GOT3 (cell line): ENCODE data around the gene IQCN.

Experiments used
- DNase-seq: peaks from one replicate; lab custom pipeline; 2025; ENCODE audit warnings: mixed read lengths; lab: John Stamatoyannopoulos, UW

The IQCN gene

DNA sequence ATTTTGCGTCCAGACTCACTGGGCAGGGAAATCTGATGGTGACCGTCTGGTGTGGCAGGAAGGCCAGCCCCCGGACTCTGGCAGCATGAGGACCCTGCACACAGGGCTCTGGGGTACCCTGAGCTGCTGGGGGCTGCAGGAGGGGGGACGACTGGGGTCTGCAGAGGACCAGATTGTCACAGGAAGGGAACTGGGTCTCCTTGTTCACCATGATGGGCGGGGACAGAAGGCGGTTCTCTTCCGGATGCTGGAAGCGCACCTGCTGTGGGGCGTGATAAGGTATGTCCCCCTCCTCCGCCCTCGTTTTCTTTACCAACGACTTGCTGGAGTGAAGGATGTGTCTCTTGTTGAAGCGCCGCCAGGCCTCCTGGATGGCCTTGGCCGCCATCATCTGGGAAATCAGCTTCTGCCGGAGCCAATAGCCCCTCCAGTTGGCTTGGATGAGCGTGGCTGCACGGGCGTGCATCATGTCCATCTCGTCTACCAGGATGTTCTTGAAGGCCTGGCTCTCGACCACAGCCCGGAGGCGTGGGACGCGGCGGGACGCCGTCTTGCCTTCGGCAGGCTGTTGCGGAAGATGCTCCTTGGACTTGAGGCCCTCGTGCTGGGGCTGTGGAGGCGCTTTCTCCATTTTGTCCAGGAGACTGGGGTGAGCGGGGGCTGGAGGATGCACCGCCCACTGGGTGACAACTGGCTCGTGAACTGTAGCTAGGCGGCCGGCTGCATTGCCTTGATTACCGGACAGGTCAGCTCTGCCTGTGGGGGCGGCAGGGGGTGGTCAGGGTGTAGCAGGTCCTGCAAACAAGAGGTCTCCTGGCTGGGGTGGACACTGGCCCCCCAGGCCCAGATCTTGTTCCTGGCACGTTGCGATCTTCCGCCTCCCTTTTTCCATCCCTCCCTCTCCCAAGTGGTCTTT lies 7.2 kb downstream of the IQCN start:
- no peak for DNase-seq

GRCh38 chr19:18265582-18265981 lies 8.7 kb downstream of the IQCN start:
- no peak for DNase-seq

DNA sequence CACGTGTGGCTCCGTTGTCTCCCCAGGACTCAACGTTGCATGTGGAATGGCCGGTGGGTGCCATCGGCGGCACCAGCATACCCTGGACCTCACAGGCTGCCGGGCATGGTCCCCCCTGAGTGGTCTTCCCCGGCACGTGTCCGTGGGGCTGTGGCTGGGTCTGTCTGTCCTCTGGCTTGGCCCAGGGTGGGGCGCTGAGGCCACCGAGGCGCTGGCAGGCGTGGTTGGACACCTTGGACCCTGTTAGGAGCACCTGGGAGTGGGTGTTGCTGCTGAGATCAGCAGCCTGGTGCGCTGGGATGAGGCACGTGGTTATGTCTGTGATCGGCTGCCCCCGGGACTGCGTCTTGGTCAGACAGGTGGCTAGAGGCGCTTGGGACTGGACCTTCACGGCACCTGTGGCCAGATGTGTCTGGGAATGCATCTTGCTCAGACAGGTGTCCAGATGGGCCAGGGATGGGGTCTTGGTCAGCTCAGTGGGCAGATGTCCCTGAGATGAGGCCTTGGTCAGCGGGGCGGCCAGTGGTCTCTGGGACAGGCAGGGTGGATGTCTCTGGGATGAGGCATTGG lies 9.2 kb downstream of the IQCN start:
- DNase-seq: no peak

DNA sequence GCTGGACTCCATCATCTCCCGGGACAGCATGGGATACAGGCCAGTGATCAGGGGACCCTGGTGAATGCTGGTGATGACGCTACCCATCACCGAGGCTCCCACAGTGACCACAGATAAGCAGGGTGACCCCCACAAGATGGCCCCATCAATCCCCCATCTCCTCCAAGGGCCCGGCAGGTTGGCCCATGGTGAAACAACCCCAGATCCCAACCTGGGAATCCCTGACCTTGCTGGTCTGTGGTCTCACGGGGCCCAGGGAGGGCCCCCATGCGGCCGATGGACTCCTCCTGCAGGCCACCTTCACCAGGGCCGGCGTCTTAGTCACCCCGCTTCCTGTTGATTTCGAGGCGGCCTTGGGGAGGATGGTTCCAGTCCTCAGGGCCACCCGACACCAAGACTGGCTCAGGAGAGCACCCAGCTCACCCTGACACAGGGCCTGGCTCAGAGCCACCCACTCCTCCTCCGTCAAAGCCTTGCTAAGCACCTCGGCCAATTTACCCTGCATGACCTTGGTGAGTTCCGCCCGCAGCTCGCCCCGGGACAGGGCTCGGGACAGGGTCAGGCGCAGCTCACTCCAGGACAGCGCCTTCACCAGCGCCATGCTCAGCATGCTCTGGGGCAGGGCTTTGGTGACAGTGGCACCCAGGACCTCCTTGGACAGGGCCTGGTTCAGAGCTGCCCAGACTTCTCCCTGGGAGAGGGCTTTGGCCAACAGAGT lies 10.0 kb downstream of the IQCN start:
- no peak for DNase-seq

DNA sequence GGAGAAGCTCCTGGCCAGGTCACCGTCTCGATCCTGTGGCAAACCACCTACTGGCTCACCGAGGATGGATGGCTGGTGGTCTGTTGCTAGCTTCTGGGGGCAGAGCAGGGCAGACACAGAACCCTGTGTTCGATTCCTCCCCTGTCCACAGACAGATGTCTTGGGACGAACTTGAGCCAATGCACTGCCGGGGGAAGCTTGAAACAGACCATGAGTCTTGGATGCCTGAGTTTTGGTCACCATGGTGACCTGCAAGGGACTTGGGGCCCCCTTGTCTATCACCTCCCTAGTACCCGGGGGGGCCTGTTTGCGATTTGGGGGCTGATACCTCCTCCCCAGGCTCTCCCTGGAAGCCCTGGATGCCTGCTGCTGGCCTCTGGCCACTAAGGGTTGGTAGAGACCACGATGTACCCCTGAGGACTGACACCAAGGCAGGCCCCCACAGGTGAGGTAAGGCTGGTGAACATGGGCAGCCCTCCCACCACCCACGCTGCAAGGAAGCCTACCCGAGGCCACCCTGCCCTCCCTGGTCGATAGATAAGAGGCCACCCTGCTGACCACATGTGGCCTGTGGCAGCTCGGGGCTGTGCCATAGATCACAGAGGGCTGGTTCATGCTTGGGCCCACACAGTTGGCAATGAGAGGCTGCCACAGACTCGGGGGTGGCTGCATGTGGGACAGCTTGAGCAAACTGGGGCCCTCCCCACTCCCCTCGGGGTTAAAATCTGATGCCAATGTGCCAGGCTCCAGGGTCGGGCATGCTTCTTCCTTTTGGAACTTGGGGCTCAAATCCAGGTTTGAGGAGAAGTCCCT lies 10.7 kb downstream of the IQCN start:
- DNase-seq: no peak

- no peak for DNase-seq
These were observed 11.3 kb downstream of the IQCN start for GRCh38 chr19:18262917-18263316.

GRCh38 chr19:18262144-18262543 lies 12.1 kb downstream of the IQCN start:
- DNase-seq: no peak

- no peak for DNase-seq
These were observed 12.8 kb downstream of the IQCN start for GRCh38 chr19:18261474-18261873.

GRCh38 chr19:18259893-18260292 lies 14.4 kb downstream of the IQCN start:
- DNase-seq: no peak

DNA sequence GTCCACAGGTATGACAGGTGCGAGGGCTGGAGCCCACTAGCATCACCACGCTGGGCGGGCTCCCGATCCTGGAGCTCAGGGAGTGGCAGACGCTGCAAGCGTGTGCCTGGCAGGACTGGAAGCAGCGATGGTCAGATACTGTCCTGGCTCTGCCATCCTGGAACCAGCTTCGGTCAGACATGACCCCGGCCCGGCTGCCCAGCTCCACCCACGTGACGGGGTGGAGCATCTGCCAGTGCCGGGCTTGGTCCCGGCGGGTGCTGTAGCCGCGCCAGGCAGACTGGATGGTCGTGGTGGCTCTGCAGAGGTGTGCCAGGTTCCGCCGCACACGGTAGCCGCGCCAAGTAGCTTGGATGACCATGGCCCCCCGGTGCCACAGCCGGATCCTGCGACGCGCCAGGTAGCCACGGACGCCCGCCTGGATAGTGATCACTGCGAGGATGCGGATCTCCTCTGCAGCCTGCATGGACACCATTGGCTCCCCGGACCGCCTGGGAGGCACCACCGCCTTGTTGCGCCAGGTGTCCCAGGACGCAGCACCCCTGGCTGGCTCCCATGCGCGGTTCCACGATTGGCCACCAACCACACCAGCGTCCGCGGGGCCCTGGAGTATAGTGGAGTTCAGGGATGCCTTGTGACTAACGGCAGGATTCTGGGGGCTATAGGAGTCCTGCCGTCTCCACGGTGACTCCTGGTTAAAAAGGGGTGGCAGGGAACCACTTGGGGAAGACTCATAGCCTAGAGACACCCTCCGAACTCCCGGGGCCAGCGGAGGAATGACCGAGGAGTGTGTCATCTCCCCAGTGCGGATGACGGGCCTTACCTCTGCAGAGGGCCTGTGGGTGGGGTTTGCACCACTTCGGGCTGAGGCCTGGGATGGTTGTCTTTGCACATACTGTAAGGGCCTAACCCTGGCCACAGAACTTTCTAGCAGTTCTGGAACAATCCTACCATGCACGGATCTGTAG lies 16.5 kb downstream of the IQCN start:
- DNase-seq: no peak

- DNase-seq: no peak
These were observed 19.4 kb downstream of the IQCN start for GRCh38 chr19:18254546-18255503.

DNA sequence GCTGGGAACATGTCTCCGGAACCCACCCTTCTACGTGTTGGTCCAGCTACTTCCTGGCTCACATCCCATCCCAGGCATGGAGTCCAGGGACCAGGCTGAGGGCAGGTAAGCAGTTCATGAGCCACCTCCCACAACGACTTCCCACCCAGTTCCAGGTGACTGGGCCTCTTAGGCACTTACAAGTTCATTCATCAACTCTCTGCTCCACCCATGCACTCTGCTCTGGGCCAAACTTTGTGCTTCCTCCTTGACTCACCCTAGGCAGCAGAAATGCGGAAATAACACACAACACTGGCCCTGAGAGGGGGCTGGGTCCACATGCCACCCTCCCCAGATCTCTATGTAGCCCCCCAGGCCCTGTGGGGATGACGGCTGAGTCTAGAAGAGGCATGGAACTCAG lies 20.5 kb downstream of the IQCN start:
- no peak for DNase-seq

DNA sequence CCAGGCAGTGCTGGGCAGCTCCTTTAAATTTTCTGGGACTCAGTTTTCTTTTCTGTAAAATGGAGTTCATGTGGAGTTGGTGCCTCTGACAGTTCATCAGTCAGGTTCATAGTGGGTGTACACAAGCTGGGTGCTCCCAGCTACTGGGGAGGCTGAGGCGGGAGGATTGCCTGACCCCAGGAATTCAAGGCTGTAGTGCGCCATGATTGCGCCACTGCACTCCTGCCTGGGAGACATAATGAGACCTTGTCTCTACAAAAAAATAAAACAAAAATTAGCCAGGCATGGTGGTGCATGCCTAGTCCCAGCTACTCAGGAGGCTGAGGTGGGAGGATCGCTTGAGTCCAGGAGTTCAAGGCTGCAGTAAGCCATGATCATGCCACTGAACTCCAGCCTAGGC lies 21.1 kb downstream of the IQCN start:
- DNase-seq: no peak

- no peak for DNase-seq
These were observed 21.9 kb downstream of the IQCN start for GRCh38 chr19:18252370-18252717.

DNA sequence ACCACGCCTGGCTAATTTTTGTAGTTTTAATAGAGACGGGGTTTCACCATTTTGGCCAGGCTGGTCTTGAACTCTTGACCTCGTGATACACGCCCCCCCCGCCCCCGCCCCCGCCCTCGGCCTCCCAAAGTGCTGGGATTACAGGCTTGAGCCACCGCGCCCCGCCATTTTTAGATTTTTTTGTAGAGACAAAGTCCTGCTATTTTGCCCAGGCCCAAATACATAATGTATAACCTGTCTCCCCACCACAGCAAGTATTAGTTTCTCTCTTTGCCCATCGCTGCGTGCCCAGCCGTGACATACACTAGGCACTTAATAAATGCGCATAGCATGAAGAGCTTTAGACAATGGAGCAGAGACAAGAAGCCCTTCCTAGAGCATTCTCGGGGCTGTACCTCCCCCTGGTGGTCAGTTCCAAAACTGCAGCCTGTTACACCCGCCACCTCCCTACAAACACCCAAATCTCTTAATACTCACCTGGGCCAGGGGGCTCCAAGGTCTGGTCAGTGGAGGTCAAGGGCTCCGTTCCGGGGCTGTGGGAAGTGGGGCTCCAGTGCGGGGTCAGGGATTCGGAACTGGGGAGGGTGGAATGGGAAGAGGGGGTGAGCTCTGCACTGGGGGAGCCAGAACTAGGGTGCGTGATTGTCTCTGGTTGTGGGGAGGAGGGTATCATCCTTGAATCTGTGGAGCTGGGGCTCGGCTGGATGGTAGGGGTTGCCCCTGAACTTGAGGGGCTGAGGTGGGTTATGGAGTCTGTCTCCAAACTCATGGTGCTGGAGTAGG lies 22.5 kb downstream of the IQCN start:
- no peak for DNase-seq

DNA sequence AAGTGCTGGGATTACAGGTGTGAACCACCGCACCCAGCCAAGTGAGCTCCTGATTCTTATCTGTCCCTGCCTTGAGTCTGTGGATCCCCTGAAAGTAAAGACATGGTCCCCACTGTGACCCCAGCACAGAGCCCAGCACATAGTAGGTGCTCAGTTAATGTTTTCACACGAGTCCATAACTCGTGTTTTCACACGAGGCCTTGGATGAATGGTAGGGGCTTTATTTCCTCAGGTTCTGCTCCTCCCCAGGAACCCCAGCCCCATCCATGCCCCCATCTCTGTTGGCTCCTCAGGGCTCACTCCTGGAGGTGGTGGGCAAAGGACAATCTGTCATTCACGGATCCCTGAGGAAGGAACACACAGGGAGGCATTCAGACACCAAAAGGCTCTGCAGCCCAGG lies 24.4 kb downstream of the IQCN start:
- no peak for DNase-seq

DNA sequence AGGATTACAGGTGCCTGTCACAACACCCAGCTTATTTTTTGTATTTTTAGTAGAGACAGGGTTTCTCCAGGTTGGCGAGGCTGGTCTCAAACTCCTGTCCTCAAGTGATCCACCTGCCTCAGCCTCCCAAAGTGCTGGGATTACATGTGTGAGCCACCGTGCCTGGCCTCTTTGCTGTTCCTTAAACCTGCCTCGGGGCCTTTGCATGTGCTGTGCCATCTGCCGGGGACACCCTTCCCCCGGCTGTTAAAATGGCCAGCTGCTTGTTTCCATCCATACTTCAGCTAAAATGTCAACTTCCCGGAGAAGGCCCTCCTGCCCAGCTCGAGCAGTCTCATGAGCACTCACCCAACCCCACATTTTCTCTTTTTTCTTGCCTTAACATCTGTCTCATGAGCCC lies 29.0 kb downstream of the IQCN start:
- DNase-seq: no peak

DNA sequence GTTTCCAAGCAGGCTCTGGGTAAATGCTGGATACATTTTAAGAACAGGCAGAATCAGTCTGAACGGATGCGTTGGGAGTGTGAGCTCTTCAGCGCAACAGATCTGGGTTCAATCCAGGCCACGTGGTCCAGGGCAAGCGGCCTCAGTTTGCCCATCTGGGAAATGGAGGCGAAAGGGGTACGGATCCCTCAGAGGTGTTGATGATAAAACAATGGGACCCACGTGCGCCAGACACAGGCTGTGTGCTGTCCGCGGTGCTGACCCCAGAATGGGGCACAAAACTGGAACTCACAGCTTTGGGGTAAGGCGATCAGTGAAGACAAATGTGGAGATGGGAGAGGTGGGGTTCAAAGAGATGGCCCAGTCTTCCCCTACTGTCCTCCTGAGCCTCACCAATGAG lies 34.9 kb downstream of the IQCN start:
- no peak for DNase-seq

- DNase-seq: no peak
These were observed 40.1 kb downstream of the IQCN start for GRCh38 chr19:18234194-18234593.
